ENCODE measurements around the gene SUN1. TPM values are rescaled to one million over a fixed set of nuclear protein-coding genes. Genes with fewer than 3 reads are reported as not detected.

Gene SUN1
- total RNA-seq, 1 donor from 2014 or later, result 121 TPM

GRCh38 chr7:849145-849544, 16.9 kb downstream of the SUN1 start:
- TF ChIP-seq CTCF (conservative IDR thresholded peaks at IDR 0.05), result no peak
- Mint-ChIP-seq H3K36me3 (peaks cover 28% of the 10 kb centered on the region), H3K27ac (no peak overlapping the region)

GRCh38 chr7:849781-850180, 17.5 kb downstream of the SUN1 start:
- no peaks in the 10 kb centered on the region for H3K9me3 Mint-ChIP-seq
- peaks cover 28% of the 10 kb centered on the region for H3K36me3 Mint-ChIP-seq
- no peak overlapping the region for H3K4me3 Mint-ChIP-seq
- no peak for TF ChIP-seq CTCF (conservative IDR thresholded peaks at IDR 0.05)
- no peaks in the 10 kb centered on the region for H3K27me3 Mint-ChIP-seq
- no peaks in the 10 kb centered on the region for H3K4me1 Mint-ChIP-seq (ENCODE audit: unreplicated experiment)
- no peak for DNase-seq (ENCODE audit: extremely low spot score, unreplicated experiment)
- no peak overlapping the region for H3K27ac Mint-ChIP-seq

More at GRCh38 chr7:849145-849544, 16.9 kb downstream of the SUN1 start:
- no peaks in the 10 kb centered on the region for H3K27me3 Mint-ChIP-seq
- H3K9me3 Mint-ChIP-seq, result no peaks in the 10 kb centered on the region
- H3K4me1 Mint-ChIP-seq (ENCODE audit: unreplicated experiment), result no peaks in the 10 kb centered on the region
- no peak overlapping the region for H3K4me3 Mint-ChIP-seq
- DNase-seq (ENCODE audit: extremely low spot score, unreplicated experiment), result no peak

- TF ChIP-seq CTCF (conservative IDR thresholded peaks at IDR 0.05), result no peak
- Mint-ChIP-seq H3K27ac (no peak overlapping the region), H3K4me3 (no peak overlapping the region), H3K9me3 (no peaks in the 10 kb centered on the region), H3K4me1 (ENCODE audit: unreplicated experiment) (no peaks in the 10 kb centered on the region), H3K36me3 (peaks cover 22% of the 10 kb centered on the region), H3K27me3 (no peaks in the 10 kb centered on the region)
- DNase-seq (ENCODE audit: extremely low spot score, unreplicated experiment), result no peak
These were observed 18.9 kb downstream of the SUN1 start for GRCh38 chr7:851204-851603.

- Mint-ChIP-seq H3K4me1 (ENCODE audit: unreplicated experiment) (no peaks in the 10 kb centered on the region), H3K9me3 (no peaks in the 10 kb centered on the region), H3K36me3 (peaks cover 19% of the 10 kb centered on the region), H3K27me3 (no peaks in the 10 kb centered on the region), H3K27ac (no peak overlapping the region), H3K4me3 (no peak overlapping the region)
- TF ChIP-seq CTCF (conservative IDR thresholded peaks at IDR 0.05), result no peak
- DNase-seq (ENCODE audit: extremely low spot score, unreplicated experiment), result no peak
These were observed 21.3 kb downstream of the SUN1 start for GRCh38 chr7:853366-854117.

- TF ChIP-seq CTCF (conservative IDR thresholded peaks at IDR 0.05), result no peak
- H3K27me3 Mint-ChIP-seq, result no peaks in the 10 kb centered on the region
- peaks cover 18% of the 10 kb centered on the region for H3K36me3 Mint-ChIP-seq
- H3K27ac Mint-ChIP-seq, result no peak overlapping the region
- DNase-seq (ENCODE audit: extremely low spot score, unreplicated experiment), result no peak
- no peaks in the 10 kb centered on the region for H3K4me1 Mint-ChIP-seq (ENCODE audit: unreplicated experiment)
- H3K4me3 Mint-ChIP-seq, result no peak overlapping the region
- H3K9me3 Mint-ChIP-seq, result no peaks in the 10 kb centered on the region
These were observed 22.0 kb downstream of the SUN1 start for GRCh38 chr7:854118-854775.
